Amygdala (tissue), 56 donors: Measurements from ENCODE around the gene GCM1.
"Not testable (repeated sequence)": the region's sequence is repeated elsewhere in the genome, so short reads cannot be mapped to it uniquely, and the experiment has no call there.

ENCODE experiments used
- DNase-seq, 56 donors: peaks; one replicate each; lab custom pipeline; 2025; lab: John Stamatoyannopoulos, UW

Gene GCM1, protein sequence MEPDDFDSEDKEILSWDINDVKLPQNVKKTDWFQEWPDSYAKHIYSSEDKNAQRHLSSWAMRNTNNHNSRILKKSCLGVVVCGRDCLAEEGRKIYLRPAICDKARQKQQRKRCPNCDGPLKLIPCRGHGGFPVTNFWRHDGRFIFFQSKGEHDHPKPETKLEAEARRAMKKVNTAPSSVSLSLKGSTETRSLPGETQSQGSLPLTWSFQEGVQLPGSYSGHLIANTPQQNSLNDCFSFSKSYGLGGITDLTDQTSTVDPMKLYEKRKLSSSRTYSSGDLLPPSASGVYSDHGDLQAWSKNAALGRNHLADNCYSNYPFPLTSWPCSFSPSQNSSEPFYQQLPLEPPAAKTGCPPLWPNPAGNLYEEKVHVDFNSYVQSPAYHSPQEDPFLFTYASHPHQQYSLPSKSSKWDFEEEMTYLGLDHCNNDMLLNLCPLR

DNA sequence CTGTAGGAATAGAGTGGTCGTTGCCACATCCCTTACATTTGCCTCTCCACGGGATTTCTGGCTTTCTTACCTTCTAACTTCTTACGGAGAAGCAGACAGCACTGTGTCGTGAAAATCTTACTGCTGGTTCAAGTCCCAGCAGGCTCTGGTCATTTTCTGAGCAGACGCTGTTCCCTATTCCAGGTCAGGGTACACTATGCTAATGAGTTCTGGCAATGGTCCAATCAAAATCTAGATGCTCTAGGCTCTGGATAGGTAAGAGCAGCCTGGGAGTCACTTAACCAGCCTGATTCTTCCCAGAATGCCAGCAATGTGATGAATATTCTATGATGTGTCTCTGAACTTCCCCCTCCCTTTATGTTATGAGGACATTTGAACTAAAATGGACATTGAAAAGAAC is at the start of gene GCM1:
Gene GCM1 (minus strand): TSS at position 158 of the 400 bp plus-strand sequence. CDS start 3,209 bp downstream, outside the sequence.
- DNase-seq, result no peak

DNA sequence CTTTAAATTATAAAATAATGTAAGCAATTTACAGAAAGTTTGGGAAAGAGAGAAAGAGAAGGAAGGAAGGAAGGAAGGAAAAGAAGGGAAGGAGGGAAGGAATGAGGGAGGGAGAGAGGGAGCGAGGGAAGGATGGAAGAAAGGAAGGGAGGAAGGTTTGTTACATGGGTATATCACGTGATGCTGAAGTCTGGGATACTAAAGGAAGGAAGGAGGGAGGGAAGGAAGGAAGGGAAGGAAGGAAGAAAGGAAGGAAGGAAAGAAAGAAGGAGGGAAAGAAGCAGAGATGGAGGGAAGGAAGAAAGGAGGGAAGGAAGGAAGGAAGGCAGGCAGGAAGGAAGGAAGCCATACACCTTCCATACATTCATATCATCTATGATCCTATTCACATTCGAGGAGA is 48.9 kb upstream of the GCM1 start:
- no peak for DNase-seq

DNA sequence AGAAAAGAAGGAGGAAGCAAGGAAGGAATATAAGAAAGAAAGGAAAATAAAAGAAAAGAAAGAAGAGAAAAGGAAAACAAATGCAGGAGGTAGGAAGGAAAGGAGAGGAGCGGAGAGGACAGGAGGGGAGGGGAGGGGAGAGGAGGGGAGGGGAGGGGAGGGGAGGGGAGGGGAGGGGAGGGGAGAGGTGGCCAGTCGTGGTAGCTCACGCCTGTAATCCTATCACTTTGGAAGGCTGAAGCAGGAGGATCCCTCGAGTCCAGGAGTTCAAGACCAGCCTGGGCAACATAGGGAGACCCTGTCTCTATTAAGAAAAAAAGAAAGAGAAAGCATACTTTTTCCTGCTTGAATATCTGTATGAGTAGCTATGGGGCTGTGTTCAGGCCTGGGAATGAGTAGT is 46.4 kb upstream of the GCM1 start:
- no peak for DNase-seq

DNA sequence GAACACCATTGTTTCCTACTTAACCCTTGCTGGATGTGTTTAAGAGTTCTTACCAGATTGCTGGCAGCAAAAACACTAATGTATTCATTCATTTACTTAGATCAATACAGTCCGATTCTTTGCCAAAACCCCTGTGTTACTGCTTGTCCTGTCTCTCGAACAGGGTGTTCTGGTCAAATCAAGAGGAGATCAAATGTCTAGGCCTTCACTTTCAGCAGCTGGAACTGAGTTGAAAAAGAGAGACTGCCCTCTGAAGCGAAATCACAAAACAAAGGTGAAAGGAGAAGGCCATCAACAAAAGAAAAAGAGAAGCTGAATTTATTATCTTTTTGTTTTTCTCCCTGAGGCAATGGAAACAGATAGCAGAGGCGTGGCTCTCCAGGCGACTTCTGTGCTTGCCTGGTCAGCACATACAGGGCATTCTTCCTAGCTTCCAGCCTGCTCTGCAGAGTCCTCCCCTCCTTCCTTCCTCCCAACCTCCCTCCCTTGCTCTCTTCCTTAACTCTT is 44.1 kb upstream of the GCM1 start:
- no peak for DNase-seq

DNA sequence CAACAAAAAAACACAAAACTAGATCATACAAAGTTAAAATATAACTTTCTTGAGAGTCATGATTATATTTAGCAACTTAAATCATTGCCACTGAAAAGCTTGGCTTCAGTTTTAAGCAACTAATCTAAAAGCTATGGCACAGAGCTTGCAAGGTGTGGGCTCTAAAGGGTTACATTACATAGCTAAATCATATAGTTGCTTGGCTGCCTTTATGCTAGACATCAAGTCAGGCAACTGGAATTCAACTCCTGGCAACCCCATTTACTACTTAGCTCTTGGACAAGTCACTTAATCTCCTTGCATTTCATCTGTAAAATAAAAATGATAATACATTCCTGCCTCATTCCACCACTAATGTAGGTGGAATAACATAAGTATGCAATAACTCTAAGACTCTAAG is 40.9 kb upstream of the GCM1 start:
- DNase-seq, result no peak

DNA sequence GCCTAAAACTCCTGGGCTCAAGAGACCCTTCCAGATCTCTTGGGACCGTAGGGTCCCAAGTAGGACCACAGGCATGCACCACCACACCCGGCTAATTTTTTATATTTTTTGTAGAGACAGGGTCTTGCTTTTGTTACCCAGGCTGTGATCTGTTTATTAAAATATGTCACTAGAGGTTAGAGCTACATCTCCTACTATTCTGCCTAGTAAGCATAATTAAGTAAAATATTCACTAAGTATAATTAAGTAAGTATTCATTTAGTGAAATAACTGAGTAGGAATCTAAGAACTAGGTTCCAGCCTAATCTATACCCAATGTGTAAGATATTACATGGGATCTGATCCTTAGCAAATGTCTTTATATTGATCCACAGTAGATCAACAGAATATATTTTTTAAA is 40.2 kb upstream of the GCM1 start:
- DNase-seq, result no peak

DNA sequence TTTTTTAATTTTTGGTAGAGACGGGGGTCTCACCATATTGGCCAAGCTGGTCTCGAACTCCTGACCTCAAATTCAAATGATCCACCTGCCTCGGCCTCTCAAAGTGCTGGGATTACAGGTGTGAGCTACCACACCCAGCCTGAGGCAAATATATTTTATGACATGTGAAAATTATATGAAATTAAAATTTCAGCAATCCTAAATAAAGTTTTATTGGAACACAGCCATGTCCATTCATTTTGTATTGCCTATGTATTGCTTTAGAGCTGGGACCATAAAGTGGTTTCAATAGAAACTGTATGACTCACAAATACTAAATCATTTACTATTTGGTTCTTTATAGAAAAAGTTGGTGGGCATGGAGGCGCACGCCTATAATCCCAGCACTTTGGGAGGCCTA is 32.0 kb upstream of the GCM1 start:
- no peak for DNase-seq

DNA sequence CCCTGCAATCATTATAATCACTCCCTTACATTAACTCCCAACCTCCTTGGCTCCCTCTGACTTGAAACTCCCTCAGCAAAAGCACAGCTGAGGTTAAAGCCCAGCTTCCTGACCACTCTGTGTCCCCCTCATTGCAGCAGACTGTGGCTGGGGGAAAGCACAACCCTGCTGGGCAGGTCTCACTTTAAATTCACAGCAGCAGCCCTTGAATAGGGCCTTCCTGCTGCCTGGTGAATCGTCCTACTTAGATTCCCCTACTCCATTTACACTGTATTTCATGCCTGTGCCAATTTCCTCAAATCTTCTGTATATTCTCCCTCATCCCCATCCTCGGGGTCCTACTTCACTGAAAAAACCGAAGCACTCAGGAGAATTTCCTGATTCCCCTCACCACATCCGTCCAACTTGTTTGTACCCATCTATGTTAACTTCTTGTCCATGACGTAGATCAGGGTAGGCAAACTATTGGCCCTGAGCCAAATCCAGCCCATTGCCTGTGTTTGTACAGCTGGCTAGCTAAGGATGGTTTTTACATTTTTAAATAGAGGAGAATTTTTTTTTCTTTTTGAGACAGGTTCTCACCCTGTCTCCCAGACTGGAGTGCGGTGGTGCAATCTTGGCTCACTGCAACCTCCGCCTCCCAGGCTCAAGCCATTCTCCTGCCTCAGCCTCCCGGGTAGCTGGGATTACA is 31.5 kb upstream of the GCM1 start:
- DNase-seq, result peak in 5 of 56 donors; percentile 1 to 54 (median 7)

DNA sequence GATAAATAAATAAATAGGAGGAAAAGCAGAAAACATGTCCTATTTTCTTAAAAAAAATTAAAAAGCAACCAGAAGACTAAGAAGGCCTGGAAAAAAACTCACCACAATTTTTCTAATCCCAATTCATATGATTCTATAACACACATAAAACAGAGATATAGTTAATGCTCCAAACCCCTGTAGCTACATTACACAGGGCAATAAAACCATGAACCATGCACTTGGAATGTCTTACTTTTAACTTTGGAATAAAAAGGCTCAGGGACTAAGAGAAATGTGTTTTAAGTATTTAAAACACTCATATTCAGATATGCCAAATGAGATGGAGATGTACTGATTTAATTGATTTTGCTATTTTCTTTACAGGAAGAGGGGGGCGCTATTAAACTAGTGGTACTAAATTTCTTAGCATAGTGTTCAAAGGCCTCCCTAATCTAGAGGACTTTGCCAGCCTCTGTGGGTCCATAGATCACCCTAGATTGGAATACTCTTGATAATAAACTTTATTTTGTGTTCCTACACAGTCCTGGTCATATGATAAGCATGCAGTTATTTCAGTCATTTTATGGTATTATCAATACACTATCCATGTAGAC is 30.3 kb upstream of the GCM1 start:
- DNase-seq, result no peak

DNA sequence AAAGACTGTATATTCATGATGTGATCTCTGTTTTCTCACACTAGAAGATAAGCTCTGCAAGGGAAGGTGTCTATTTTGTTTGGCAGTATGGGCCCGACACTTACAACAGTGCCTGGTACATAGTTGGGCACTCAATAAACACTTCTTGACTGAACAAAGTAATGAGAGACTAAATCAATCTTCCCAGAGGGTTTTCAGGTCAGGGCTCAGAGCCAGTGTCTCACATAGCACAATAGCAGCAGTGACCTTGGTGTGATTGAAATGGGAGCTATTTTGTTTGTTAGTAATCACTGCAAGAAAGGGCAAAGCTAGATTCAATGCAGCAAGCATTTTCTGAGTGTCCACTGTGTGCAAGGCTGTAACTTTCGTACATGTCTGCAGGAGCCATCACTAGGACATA is 26.4 kb upstream of the GCM1 start:
- DNase-seq, result peak in 1 of 56 donors; percentile 6

DNA sequence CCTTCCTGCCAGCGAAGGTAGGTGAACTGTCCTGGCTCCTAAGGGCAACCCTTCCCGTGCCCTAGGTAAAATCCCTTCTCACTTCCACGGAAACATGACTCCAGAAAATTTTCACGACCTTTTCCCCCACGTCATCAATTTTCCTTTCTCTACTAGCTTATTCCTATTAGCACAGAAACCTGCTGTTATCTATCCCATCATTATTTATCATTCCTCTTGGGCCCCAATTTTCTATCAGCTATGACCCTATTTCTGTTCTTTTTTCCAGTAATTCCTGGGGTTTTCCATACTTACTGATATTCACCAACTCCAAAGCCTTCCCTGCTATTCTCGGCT is 23.8 kb upstream of the GCM1 start:
- no peak for DNase-seq

DNA sequence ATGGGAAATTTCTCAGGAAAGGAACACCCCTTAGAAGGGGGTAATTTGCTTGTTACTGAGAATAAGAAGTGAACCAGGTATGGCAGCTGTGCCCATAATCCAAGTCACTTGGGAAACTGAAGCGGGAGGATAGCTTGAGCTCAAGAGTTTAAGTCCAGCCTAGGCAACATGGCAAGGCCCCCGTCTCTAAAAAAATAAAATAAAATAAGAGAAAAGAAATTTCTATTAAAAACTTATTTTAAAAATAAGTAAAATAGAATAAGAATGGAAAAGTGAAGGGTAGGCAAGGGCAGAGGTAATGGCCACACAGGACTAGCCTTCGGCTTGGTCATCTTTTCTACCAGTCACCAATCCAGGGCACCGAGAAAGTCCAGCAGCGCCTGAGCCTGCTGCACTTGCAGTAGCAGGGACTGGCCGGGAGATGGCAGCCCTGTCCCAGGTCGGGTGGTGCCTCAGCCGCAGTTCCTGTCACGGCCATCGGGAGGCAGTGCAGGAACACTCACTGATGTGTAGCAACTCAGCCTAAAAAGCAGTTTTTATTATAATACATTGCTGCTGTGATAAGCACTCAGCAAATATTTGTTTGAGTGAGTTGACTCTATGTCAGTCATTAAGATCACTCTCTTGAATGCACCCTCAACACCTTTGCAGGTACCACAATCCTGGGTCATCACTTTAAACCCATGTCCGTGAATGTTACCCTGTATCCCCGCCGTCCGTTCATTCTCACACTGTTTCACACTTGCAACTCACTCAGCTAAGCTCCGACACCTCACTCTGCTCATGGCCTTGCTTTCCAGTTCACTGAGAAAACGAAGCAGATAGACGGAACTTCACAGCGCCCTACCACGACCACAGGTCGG is 23.2 kb upstream of the GCM1 start:
- peak; percentile 21 to 94 (median 78) for DNase-seq

DNA sequence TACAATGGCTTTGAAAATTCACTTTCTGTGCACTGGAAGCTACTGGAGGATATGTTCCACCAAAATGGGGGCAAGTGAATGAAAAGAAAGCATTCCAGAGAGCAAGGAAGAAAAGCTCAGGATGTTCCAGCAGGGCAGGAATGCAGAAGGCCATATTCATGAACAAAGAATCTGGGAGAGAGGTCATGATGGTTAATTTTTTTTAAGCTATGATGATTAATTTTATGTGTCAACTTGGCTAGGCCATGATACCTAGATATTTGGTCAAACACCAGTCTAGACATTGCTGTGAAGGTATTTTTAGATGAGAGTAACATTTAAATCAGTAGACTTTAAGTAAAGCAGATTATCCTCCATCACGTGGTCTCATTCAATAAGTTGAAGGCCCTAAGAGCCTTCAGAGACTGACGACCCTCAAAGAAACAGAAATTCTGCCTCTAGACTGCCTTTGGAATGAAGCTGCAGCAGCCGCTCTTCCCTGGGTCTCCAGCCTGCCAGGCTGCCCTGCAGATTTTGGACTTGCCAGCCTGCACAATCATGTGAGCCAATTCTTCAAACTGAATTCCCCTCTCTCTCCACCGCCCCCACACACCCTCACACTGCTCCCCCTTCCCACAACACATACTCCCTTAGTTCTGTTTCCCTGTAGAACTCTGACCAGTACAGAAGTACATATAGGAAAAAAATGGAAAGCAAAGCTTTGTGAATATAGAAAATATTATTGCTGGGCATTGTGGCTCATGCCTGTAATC is 20.1 kb upstream of the GCM1 start:
- DNase-seq, result no peak

DNA sequence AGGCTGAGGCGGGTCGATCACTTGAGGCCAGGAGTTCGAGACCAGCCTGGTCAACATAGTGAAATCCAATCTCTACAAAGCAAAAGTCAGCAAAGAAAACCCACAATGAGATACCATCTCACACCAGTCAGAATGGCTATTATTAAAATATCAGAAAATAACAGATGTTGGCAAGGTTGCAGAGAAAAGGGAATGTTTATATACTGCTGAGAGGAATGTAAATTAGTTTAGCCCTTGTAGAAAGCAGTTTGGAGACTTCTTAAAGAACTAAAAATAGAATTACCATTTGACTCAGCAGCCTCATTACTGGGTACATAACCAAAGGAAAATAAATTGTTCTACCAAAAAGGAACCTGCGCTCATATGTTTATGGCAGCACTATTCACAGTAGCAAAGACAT is 16.7 kb upstream of the GCM1 start:
- no peak for DNase-seq

DNA sequence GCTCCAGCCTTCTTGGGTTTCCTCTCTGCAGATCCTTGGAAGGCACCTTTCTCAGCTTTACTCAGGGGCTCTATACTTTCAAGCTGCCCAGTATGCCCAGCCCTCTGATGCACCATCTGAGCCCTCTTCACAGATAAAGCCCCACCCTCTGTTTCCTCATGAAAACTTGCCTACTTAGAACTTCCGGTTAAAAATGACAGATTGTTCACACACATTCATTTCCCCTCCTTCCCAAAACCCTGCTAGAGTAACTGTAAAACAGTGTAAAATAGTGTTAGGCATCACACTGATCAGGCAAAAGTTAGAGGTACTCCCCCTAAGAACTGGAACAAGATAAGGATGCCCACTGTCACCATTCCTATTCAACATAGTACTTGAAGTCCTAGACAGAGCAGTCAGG is 14.0 kb upstream of the GCM1 start:
- DNase-seq, result no peak

DNA sequence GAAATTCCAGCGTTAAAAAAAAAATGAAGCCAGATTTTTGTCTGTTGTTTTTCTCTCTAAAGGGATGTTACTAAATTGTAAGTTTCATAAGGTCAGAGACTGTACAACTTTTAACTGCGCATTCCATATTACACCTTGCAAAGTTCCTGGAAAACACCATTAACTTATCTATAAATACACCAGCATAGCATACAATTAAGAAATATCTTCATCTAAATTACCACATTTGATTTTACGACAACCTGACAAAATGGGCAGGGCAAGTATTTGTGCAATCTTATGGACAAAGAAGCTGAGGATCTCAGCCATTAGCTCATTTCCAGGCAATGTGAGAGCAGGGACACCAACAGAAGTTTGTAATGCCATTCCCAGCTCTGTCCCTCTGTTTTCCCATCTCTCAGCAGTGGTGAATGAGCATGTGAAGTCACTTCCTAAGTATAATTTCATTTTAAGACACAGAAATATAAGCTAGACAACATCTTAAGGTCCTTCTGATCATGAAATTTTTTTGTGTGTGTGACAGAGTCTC is 12.9 kb upstream of the GCM1 start:
- no peak for DNase-seq

DNA sequence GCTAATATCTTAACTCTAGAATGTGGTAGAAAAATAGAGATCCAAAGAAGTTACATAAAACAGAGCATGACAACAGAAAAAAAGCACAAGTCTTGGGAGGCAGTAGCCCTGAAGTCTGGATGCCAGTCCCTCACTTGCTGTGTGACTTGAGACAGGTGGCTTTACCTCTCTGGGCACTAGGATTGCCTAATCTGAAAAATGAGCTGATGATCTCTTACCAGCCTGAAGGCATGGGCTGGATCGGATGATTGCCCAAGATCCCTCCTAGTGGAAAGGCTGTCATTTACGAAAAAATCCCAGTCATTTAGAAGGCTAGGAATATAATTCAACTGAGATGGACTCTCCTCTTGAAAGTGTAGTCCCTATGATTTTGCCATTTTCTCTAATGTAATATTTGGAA is 10.9 kb upstream of the GCM1 start:
- no peak for DNase-seq

DNA sequence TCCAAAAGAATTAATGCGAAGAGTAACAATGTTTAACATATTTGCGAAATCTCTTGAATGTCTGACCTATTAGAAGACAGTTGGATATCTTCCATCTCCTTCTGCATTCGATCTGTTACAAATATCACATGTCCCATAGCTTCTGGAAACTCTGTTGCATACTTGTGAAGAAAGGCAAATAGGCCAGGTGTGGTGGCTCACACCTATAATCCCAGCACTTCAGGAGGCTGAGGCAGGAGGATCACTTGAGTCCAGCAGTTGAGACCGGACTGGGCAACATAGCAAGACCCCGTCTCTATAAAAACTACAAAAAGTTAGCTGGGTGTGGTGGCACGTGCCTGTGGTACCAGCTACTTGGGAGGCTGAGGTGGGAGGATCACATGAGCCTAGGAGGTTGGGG is 9.4 kb upstream of the GCM1 start:
- DNase-seq, result not testable (repeated sequence)

DNA sequence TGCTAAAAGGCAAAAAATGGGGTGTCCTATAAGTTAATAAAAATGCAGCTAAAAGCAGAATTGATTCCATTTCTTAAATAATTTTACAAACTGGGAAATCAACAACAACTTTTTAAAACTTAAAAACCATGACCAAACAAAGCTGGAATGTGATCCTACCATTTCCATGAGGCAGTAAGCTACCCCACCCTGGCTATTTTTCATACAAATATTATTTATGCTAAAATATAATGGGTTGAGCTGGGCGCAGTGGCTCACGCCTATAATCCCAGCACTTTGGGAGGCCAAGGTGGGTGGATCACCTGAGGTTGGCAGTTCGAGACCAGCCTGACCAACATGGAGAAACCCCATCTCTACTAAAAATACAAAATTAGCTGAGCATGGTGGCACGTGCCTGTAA is 6.6 kb upstream of the GCM1 start:
- not testable (repeated sequence) for DNase-seq

DNA sequence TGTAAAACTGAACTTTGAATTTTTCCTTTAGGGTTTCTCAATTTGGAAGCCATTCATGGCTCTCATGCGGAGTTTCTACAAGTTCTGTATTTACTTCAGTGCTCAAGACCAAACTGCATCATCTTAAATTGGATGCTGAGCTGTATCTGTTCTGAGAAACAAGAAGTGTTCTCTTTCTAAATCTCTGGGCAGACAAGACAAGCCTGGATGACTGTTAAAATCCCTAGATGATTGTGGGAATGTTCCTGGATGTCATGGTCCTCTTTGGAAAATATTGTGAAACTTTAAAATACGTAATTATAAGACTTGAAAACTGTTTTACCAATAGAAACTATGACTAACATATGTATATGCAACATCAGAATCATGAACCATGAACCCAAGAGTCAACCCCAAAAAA is 6.2 kb upstream of the GCM1 start:
- no peak for DNase-seq
